Measurements from ENCODE around the gene GTF2B.

GRCh38 chr1:88935522-88936222, 44.3 kb upstream of the GTF2B start:
- TF ChIP-seq CTCF (IDR thresholded peaks at IDR 0.05): peak; percentile 29 to 53 (median 44)
- TF ChIP-seq POLR2A (IDR thresholded peaks at IDR 0.05): no peak

Measured in ovary (tissue), 3 donors.